AG04450 (cell line): ENCODE measurements around the gene COL10A1. TPM values are rescaled to one million over a fixed set of nuclear protein-coding genes. Genes with fewer than 3 reads are reported as not detected.

ENCODE experiments used
- CTCF ChIA-PET: fragments of 300-600, 350-600 bp; formaldehyde crosslinking; extraction: SDS; loops from one replicate; lab custom pipeline; 2022; ENCODE audit warnings: antibody characterized with exemption, inconsistent platforms; lab: Charles Lee
- POLR2A ChIA-PET: fragments of 350-600 bp; formaldehyde crosslinking; extraction: SDS; loops from one replicate; lab custom pipeline; 2021; ENCODE audit warnings: antibody characterized with exemption, inconsistent platforms; lab: Yijun Ruan, JAX
- DNase-seq: peaks from one replicate; pipeline ENCODE4 v3.0.0-alpha.2; 2011; ENCODE audit warnings: low read depth, low spot score
- H3K27ac ChIP-seq: one replicate; pipeline ENCODE4 v1.5.1; 2012; ENCODE audit warnings: low read depth, low read length, control low read depth
- H3K27me3 ChIP-seq: one replicate; pipeline ENCODE4 v1.6.0; 2012; ENCODE audit warnings: low read length; ENCODE audit not compliant: control insufficient read depth, insufficient read depth
- H3K4me3 ChIP-seq: 2 replicates; pipeline ENCODE4 v1.5.1; 2011; ENCODE audit warnings: mild to moderate bottlenecking, low read depth, low read length, control low read depth
- H3K9me3 ChIP-seq: 2 replicates; pipeline ENCODE4 v1.5.1; 2012; ENCODE audit warnings: low read length; ENCODE audit not compliant: control insufficient read depth, insufficient read depth
- CTCF ChIP-seq: IDR thresholded peaks from 2 replicates; pipeline ENCODE4 v1.5.1; 2011; ENCODE audit warnings: low read depth, low read length, control low read depth, inconsistent platforms
- polyA plus RNA-seq: library from polyadenylated mRNA; depleted of rRNA; stranded (reverse); fragments of >200 nt; gene quantifications from 2 replicates; pipeline ENCODE4 v1.2.3, GENCODE V29; 2011

COL10A1 gene
- polyA plus RNA-seq, 1 experiment = 0.10 TPM

GRCh38 chr6:116145803-116146675 is 20.1 kb upstream of the COL10A1 start:
- Histone ChIP-seq H3K27me3 (no peaks in the 10 kb centered on the region), H3K9me3 (no peaks in the 10 kb centered on the region), H3K4me3 (no peak overlapping the region), H3K27ac (no peak overlapping the region)
- DNase-seq = no peak
- POLR2A ChIA-PET = no interaction called here
- CTCF ChIA-PET = interaction anchor here (0.7 kb wide), 1 partner anchor 420 kb away, joined by 3 read pairs; no protein-coding TSS in a partner anchor
- no peak for TF ChIP-seq CTCF

GRCh38 chr6:116144605-116145004 is 18.7 kb upstream of the COL10A1 start:
- Histone ChIP-seq H3K27me3 (no peaks in the 10 kb centered on the region), H3K9me3 (no peaks in the 10 kb centered on the region), H3K27ac (no peak overlapping the region), H3K4me3 (no peak overlapping the region)
- CTCF ChIA-PET = interaction anchor here (0.6 kb wide), 1 partner anchor 29 kb away, joined by 3 read pairs; no protein-coding TSS in a partner anchor
- POLR2A ChIA-PET = no interaction called here
- no peak for TF ChIP-seq CTCF
- peak; percentile 42 for DNase-seq

GRCh38 chr6:116139917-116140316 is 14.0 kb upstream of the COL10A1 start:
- H3K4me3 ChIP-seq = no peak overlapping the region
- no peaks in the 10 kb centered on the region for H3K9me3 ChIP-seq
- no peak for TF ChIP-seq CTCF
- H3K27ac ChIP-seq = no peak overlapping the region
- DNase-seq = no peak
- H3K27me3 ChIP-seq = no peaks in the 10 kb centered on the region
- ChIA-PET POLR2A (no interaction called here), CTCF (no interaction called here)

- no peaks in the 10 kb centered on the region for H3K27me3 ChIP-seq
- TF ChIP-seq CTCF = no peak
- no peak overlapping the region for H3K4me3 ChIP-seq
- no peak for DNase-seq
- ChIA-PET CTCF (interaction anchor here (1.9 kb wide), 1 partner anchor 24 kb away, joined by 7 read pairs; no protein-coding TSS in a partner anchor), POLR2A (no interaction called here)
- no peaks in the 10 kb centered on the region for H3K9me3 ChIP-seq
- no peak overlapping the region for H3K27ac ChIP-seq
Observed at GRCh38 chr6:116136933-116137340, 11.0 kb upstream of the COL10A1 start.

- CTCF ChIA-PET = interaction anchor here (1.2 to 1.9 kb wide), 2 partner anchors 24 to 81 kb away, joined by 6 to 7 read pairs; no protein-coding TSS in a partner anchor
- POLR2A ChIA-PET = no interaction called here
- H3K27ac ChIP-seq = no peak overlapping the region
- DNase-seq = no peak
- TF ChIP-seq CTCF = no peak
- no peaks in the 10 kb centered on the region for H3K27me3 ChIP-seq
- H3K9me3 ChIP-seq = no peaks in the 10 kb centered on the region
- H3K4me3 ChIP-seq = no peak overlapping the region
Observed at GRCh38 chr6:116136373-116136772, 10.4 kb upstream of the COL10A1 start.
